WERI-Rb-1 (cell line): ENCODE measurements around the gene WDR59.
"Not testable (repeated sequence)": the region's sequence is repeated elsewhere in the genome, so short reads cannot be mapped to it uniquely, and the experiment has no call there.

ENCODE experiments used
- DNase-seq: peaks from one replicate; pipeline ENCODE4 v3.0.0-alpha.2; 2020
- H3K27ac ChIP-seq: fragments of 250-450 bp; sonication (Bioruptor Pico); 2 replicates; pipeline ENCODE4 v1.5.1; 2020; ENCODE audit warnings: mild to moderate bottlenecking, moderate library complexity
- H3K27me3 ChIP-seq: fragments of 250-450 bp; sonication (Bioruptor Pico); 2 replicates; pipeline ENCODE4 v1.5.1; 2021; ENCODE audit warnings: mild to moderate bottlenecking, low read depth, moderate library complexity; ENCODE audit not compliant: insufficient read depth, severe bottlenecking
- H3K36me3 ChIP-seq: fragments of 250-450 bp; sonication (Bioruptor Pico); 2 replicates; pipeline ENCODE4 v1.5.1; 2020; ENCODE audit warnings: mild to moderate bottlenecking, moderate library complexity
- H3K4me3 ChIP-seq: 2 replicates; pipeline ENCODE4 v1.5.1; 2011; ENCODE audit warnings: low read depth, mild to moderate bottlenecking, control low read depth, low read length
- H3K9me3 ChIP-seq: fragments of 250-450 bp; sonication (Bioruptor Pico); 2 replicates; pipeline ENCODE4 v1.5.1; 2021; ENCODE audit warnings: mild to moderate bottlenecking, moderate library complexity; ENCODE audit not compliant: severe bottlenecking
- CTCF ChIP-seq: IDR thresholded peaks from 2 replicates; pipeline ENCODE4 v1.5.1; 2011; ENCODE audit warnings: low read depth, mild to moderate bottlenecking, control low read depth, inconsistent platforms, low read length

The WDR59 gene

GRCh38 chr16:75014318-75014717 is 29.4 kb upstream of the WDR59 start:
- no peaks in the 10 kb centered on the region for H3K27me3 ChIP-seq
- no peak overlapping the region for H3K27ac ChIP-seq
- TF ChIP-seq CTCF, result no peak
- DNase-seq, result no peak
- H3K9me3 ChIP-seq, result no peaks in the 10 kb centered on the region
- H3K4me3 ChIP-seq, result no peak overlapping the region
- H3K36me3 ChIP-seq, result no peaks in the 10 kb centered on the region

DNA sequence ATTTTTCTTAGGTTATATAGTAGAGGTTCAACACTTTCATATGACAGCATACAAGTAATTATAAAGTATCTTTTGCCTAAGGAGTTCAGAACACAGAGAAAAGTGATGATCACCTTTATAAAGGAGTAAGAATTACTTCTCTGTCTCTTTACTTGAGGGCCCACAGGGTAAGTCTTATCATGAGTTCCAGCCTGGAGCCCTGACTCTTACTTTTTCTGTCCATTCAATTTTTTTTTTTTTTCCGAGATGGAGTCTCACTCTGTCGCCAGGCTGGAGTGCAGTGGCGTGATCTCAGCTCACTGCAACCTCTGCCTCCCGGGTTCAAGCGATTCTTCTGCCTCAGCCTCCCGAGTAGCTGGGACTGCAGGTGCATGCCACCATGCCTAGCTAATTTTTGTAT is 28.2 kb upstream of the WDR59 start:
- not testable (repeated sequence) for H3K27me3 ChIP-seq, H3K4me3 ChIP-seq, DNase-seq, H3K27ac ChIP-seq, H3K36me3 ChIP-seq, H3K9me3 ChIP-seq

DNA sequence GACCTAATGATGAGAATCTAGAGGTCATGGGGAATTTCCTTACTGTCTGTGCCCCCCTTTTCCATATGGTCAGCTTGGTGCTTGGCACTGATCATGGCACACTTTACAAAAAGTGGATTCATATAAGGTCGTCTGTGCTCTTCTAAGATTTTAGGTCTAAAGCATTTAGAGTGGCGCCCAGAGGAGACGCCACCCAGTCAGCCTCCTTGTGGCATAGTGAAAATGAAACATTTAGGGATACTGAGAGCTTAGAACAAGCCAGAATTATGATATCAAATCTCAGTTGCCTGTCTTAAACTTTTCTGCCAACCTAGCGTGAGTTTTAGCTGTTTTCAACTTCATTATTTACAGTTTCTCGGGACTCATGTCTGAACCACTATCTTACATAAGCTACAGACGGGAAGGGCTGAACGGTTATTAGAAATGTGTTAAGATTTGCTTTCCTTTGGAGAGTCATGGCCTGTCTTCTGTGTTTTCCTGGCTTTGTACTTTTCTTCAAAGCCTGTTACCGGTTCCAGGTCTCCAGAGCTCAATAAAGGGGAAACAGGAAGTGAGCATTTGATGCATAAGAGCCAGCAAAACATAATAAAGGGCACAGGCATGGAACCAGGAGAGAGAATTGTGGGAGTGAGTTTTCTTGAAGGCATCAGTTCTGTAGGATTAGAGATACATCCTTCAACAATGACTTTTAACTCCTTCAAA is 27.6 kb upstream of the WDR59 start:
- no peaks in the 10 kb centered on the region for H3K9me3 ChIP-seq
- no peaks in the 10 kb centered on the region for H3K27me3 ChIP-seq
- H3K27ac ChIP-seq, result no peak overlapping the region
- no peak for DNase-seq
- no peaks in the 10 kb centered on the region; the same call in 1 of the 2 replicates for H3K36me3 ChIP-seq
- H3K4me3 ChIP-seq, result no peak overlapping the region
- TF ChIP-seq CTCF, result no peak

GRCh38 chr16:75011634-75012307 is 26.8 kb upstream of the WDR59 start:
- H3K27me3 ChIP-seq, result no peaks in the 10 kb centered on the region
- no peaks in the 10 kb centered on the region for H3K9me3 ChIP-seq
- H3K27ac ChIP-seq, result no peak overlapping the region
- no peak overlapping the region for H3K4me3 ChIP-seq
- H3K36me3 ChIP-seq, result no peaks in the 10 kb centered on the region; the same call in 1 of the 2 replicates
- TF ChIP-seq CTCF, result no peak
- DNase-seq, result no peak

DNA sequence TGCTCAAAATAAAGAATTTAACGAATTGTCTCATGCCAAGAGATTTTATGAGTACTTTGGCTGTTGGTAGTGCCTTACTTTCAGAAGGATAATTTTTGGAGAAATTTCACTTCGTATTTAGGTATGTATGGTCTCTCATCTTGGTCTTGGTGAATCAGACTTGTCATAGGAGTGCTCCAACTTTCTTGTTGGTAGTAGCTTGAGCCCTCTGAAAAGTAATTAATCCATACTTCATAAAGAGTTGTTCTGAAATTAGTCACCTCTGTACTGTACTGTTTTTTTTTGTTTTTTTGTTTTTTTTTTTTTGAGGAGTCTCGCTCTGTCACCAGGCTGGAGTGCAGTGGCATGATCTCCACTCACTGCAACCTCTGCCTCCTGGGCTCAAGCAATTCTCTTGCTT is 25.5 kb upstream of the WDR59 start:
- Histone ChIP-seq H3K9me3 (no peaks in the 10 kb centered on the region), H3K27ac (no peak overlapping the region), H3K36me3 (peaks cover 3% of the 10 kb centered on the region; the same call in 1 of the 2 replicates), H3K27me3 (no peaks in the 10 kb centered on the region), H3K4me3 (no peak overlapping the region)
- no peak for DNase-seq
- TF ChIP-seq CTCF, result no peak

- DNase-seq, result no peak
- no peak for TF ChIP-seq CTCF
- Histone ChIP-seq H3K36me3 (peaks cover 16% of the 10 kb centered on the region), H3K4me3 (no peak overlapping the region), H3K9me3 (no peaks in the 10 kb centered on the region), H3K27ac (no peak overlapping the region), H3K27me3 (no peaks in the 10 kb centered on the region)
Measured at GRCh38 chr16:75007443-75007842, 22.5 kb upstream of the WDR59 start.
